NCI-H1105 treated with DMSO at 0.1 percent for 48 hours (cell line): ENCODE data around the gene FBXL19.

Experiments
- DNase-seq: peaks from one replicate; lab custom pipeline; 2025; lab: John Stamatoyannopoulos, UW

Gene FBXL19

DNA sequence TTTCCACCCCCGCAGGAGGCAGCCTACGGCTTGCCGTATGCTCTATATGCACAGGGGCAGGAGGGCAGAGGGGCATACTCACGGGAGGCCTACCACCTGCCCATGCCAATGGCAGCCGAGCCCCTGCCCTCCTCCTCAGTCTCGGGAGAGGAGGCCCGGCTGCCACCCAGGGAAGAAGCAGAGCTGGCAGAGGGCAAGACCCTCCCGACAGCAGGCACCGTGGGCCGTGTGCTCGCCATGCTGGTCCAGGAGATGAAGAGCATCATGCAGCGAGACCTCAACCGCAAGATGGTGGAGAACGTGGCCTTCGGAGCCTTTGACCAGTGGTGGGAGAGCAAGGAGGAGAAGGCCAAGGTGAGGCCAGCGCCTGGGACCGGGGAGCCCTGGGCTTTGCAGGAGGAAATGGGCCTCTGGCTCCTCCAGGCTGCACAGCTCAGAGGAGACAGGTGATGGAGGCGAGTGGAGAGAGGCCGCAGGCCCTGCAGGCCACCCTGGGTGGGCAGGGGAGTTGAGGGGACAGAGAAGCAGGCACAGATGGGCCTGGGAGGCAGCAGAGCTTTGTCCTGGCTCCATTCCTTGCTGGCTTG, 42.8 kb downstream of the FBXL19 start:
- no peak for DNase-seq

DNA sequence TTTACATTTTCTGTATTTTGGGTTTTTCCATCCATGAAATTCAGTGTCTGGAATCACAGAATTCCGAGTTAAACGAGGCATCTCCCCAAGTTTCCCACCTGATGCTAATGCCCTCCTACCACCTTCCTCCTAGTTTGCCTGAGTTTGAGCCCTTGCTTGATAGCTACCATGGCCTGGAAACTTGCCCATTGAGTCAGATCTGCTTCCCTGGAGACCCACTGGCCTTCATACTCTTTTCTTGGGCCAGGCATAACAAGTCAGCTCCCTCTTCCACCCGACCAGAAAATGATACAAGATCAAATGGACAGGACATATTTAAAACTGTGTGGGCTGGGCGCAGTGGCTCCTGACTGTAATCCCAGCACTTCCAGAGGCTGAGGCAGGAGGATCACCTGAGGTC, 44.4 kb downstream of the FBXL19 start:
- no peak for DNase-seq

DNA sequence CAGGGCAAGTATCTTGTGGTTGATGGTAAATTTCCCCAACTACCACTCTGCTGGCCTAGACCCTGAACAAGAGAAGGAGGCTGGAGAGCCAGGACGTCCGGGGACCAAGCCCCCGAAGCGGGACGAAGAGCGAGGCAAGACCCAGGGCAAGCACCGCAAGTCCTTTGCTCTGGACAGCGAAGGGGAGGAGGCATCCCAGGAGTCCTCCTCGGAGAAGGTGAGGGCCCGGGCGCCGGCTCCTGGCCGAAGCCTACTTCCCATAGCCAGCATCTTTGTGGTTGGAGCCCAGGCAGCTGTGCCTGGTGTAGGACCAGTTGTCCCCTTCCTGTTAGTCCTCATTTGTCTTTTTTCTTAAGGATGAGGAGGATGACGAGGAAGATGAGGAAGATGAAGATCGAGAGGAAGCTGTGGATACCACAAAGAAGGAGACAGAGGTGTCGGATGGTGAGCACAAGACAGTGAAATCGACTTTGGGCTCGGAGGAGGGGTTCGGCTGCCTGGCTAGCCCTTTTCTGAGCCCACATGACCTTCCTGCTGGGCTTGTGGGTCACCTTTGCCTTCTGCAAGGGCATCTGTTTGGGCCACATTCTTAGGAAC, 46.0 kb downstream of the FBXL19 start:
- no peak for DNase-seq

DNA sequence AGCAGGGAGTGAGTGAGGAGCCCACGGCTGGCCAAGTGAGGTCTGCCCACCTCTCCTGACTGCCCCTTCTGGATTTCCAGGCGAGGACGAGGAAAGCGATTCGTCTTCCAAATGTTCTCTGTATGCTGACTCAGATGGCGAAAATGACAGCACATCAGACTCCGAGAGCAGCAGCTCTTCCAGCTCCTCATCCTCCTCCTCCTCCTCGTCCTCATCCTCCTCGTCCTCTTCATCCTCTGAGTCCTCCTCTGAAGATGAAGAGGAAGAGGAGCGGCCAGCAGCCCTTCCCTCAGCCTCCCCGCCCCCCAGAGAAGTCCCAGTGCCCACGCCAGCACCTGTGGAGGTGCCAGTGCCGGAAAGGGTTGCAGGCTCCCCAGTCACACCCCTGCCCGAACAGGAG, 47.9 kb downstream of the FBXL19 start:
- no peak for DNase-seq

DNA sequence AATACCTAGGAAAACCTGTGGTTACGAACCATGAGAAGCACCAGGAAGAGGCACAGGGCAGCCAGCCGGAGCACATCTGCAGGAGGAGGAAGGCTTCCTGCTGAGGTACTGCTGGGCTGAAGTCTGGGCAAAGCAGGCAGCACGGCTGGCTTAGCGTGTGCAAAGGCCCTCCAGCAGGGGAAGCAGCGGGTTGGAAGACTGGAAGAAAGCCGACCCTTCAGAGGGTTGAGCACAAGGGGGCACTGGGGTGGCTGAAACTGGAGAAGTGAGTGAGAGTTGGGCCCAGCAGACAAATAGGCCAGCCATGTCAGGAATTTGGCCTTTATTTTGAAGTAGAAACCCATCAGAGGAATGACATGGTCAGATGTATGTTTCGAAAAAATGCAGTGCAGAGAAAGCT, 49.5 kb downstream of the FBXL19 start:
- DNase-seq: no peak

DNA sequence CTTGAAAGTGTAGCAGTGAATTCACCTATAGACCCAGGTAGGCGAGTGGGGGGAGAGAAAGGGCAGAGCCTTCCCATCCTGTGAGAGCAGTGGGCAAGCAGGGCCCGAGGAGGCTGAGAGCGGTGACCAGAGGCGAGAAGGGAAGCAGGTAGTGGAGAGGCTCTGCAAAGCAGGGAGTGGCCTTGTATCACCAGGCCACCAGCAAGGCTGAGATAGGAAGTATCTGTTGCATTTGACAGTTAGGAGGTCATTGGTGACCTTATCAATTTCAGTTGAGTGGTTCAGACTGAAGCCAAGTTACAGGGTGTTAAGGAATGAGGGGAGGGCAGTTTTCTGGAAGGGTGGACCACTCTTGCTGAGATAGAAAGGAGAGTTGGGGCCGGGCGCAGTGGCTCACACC, 51.0 kb downstream of the FBXL19 start:
- no peak for DNase-seq

DNA sequence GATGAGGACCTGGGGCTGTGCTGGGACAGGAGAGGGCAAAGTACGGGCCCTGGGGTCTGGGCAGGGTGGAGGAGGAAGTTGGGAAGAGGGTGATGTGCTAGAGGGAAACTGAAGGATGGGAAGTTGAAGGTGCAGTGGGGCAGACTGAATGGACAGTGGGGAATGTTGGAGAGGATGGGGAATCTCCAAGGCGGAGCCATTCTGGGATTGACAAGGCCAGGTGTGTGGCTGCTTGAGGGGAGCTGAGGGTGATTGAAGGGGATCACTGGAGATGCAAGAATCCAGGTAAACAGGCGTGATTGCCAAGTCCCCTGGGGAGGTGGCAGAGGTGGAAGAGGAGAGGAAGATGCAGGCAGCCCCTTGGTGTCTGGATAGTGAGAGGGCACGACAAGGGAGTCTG, 53.1 kb downstream of the FBXL19 start:
- DNase-seq: no peak

DNA sequence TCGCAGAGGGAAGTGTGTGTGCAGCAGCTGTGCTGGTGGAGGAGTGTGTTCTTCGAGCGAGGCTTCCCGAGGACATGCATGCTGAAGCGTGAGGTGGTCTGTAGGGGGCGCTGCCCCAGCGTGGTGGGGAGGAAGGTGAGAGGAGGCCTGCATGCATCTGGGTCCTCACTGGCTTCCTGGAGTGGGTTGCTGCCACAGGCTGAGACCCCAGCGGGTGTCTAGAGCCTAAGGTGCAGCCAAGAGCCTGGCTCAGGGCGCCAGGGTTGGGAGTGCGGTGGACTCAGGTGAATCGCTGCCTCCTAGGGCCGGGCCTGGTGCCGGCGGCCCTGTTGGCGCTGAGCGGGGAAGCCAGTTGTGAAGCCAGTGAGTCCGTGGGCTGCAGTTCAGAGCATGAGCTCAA, 54.1 kb downstream of the FBXL19 start:
- DNase-seq: no peak

DNA sequence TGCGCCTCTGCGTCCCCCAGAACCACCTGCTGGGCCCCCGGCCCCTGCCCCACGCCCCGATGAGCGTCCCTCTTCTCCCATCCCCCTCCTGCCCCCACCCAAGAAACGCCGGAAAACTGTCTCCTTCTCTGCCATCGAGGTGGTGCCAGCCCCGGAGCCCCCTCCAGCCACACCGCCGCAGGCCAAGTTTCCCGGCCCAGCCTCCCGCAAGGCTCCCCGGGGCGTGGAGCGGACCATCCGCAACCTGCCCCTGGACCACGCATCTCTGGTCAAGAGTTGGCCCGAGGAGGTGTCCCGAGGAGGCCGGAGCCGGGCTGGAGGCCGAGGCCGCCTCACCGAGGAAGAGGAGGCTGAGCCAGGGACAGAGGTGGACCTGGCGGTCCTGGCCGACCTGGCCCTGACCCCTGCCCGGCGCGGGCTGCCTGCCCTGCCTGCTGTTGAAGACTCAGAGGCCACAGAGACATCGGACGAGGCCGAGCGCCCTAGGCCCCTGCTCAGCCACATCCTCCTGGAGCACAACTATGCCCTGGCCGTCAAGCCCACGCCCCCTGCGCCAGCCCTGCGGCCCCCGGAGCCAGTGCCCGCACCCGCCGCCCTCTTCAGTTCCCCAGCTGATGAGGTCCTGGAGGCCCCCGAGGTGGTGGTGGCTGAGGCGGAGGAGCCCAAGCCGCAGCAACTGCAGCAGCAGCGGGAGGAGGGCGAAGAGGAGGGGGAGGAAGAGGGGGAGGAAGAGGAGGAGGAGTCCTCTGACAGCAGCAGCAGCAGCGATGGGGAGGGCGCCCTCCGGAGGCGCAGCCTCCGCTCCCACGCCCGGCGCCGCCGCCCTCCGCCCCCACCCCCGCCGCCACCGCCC, 56.0 kb downstream of the FBXL19 start:
- no peak for DNase-seq

DNA sequence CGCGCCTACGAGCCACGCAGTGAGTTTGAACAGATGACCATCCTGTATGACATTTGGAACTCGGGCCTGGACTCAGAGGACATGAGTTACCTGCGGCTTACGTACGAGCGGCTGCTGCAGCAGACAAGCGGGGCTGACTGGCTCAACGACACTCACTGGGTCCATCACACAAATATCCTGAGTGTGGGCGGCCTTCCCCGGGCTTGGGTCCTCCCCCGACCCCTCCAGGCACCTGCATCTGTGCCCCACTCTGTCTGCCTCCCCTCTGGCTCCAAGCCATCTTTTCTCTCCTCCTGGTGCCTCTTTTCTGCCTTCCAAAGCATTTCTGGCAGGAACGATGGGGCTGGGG, 56.6 kb downstream of the FBXL19 start:
- no peak for DNase-seq

DNA sequence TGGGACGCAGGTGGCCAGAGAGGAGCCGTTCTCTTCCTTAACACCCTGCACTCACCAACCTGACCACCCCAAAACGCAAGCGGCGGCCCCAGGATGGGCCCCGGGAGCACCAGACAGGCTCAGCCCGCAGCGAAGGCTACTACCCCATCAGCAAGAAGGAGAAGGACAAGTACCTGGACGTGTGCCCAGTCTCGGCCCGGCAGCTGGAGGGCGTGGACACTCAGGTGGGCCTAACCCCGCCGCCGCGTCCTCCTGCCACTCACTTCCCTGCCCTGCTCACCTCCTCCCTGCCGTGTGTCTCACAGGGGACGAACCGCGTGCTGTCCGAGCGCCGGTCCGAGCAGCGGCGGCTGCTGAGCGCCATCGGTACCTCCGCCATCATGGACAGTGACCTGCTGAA, 57.1 kb downstream of the FBXL19 start:
- no peak for DNase-seq

DNA sequence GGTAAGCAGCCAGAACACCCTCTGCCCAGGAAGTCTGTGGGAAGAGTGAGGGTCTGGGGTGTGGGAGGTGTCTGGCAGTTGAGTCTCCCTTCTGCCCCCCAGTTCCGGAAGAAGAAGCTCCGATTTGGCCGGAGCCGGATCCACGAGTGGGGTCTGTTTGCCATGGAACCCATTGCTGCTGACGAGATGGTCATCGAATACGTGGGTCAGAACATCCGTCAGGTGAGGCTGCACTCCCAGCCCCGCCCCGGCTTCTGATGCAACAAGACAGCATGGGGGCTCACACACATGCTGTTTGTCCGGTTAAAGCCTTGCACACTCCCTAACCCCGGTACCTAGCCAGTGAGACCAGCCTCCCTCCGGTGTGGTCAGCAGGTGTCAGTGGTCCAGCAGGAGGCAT, 57.6 kb downstream of the FBXL19 start:
- DNase-seq: no peak

DNA sequence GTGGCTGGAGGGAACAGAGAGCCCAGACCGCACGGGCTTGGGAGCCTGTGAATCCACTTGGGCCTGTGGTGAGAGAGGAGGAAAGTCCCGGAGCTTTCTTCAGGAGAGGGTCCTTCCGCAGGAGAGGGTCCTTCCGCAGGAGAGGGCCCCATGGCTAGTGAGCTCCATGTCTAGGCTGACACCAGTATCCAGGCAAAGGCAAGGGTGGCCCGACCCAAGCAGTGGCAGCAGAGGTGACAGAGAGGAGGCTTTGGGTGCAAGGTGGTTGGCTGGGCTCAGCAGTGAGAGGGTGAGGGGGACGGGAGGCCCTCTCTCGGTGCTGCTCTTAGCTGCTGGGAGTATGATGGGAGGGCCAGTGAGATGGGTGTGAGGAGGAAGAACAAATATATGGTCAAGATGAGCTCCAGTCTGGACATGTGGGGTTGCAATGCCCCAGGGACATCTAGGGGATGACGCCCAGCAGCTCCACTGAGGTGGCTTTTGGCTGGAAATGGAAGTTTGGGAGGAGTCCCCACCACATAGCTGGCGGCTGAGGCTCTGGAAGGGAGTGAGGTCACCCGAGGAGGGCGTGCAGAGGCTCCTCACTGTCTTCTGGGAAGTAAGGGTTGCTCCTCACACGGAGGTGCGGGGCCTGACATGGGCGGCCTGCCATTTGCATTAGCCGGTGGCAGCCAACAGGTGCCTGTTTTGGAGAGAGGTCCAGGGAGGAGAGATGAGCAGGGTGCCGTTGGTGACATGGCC, 59.3 kb downstream of the FBXL19 start:
- no peak for DNase-seq

DNA sequence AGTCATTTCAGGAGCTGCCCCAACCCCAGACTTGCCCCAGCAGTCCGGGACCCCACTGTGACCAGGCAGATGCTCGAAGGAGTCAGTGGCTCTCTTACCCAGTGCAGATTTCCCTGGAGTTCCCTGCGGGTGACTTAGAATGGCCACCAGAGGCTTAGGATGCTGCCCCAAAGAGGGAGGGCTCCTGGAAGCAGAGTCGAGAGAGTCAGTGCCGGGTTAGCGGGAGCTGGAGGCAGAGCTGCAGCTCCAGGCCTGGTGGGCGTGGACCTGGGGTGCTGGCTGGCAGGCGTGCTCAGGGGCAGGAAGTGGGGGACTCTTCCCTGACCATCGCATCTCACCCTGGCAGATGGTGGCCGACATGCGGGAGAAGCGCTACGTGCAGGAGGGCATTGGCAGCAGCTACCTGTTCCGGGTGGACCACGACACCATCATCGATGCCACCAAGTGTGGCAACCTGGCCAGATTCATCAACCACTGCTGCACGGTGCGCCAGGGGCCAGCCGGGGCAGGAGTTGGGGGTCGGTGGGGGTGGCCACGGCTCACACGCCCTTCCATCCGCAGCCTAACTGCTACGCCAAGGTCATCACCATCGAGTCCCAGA, 60.0 kb downstream of the FBXL19 start:
- DNase-seq: no peak

DNA sequence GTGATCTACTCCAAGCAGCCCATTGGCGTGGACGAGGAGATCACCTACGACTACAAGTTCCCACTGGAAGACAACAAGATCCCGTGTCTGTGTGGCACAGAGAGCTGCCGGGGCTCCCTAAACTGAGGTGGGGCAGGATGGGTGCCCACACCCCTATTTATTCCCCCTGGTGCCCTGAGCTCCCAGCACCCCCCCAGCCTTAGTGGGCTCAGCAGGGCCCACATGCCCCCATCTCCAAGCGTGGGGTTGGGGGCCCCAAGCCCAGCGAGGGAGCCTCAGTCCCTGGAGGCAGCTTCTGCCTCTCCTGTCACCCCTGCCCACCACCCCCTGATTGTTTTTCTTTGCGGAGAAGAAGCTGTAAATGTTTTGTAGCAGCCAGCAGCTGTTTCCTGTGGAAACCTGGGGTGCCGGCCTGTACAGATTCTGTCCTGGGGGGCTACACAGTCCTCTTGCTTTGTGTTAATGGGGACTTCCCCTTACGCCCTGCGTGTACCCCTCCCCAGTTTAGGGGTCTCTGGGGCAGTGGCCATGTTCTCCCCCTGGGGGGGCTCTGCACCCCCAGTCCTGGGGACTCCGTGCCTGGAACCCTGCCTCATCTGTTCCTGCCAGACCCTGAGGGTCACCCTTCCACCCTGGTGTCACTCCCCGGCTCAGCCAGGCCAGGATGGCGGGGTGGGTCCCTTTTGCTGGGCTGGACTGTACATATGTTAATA, 60.7 kb downstream of the FBXL19 start:
- DNase-seq: no peak

DNA sequence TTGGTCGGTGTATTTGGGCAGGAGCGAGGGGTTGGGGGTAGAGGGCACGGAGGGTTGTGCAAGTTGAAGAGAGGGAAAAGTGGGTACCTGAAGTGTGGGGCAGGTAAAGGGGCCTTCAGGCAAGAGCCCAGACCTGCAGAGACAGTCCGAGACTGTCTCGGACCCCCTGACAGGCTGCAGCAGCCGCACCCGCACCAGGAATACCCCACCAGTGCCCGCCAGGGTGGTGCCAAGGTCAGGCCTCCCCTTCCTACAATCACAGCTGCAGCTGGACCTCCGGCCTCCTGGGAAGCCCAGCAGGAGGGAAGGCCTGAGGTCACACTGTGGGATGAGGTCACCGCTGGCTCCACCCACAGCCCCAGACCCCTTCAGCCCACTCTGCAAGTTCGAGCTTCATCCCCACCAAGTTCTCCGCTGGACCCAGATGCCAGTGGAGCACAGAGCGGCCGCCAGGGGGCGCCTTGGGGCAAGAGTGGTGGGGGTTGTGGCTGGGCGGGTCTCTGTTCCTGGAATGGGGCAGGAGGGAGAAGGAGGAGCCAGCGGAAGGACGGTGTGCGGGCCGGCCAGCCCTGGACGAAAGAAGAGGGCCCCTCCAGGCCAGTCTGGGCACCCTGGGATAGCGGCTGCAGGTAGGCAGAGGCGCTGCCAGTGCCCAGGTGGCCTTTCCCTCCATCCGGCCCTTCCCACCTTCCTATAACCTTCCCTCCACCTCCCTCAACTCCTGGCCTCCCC, 61.5 kb downstream of the FBXL19 start, which contains the start of gene HSD3B7:
Gene HSD3B7 (plus strand): TSS at position 539 of the 732 bp plus-strand sequence. CDS start 452 bp downstream, outside the sequence.
- peak; percentile 68 for DNase-seq

DNA sequence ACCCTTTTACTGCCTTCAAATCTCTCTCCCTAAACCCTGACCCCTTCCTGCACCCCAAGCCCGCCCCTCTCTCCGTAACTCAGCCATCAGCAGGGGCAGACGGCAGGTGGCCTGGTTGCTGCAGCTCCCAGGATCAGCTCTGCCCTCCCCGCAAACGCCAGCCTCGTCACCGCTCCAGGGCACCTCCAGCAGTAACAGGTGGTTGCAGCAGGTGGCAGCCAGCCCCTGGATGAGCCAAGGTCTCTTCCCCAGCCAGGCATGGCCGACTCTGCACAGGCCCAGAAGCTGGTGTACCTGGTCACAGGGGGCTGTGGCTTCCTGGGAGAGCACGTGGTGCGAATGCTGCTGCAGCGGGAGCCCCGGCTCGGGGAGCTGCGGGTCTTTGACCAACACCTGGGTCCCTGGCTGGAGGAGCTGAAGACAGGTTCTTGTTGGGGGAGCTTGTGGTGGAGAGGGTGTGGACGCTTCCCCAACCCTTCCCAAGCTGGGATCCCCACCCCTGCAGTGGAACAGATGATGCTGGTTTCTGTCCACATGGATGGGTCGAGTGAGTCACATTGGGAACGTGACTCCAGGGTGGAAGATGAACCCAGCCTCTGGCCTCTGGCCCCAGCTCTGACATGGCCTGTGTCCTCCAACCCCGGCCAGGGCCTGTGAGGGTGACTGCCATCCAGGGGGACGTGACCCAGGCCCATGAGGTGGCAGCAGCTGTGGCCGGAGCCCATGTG, 62.2 kb downstream of the FBXL19 start:
- peak; percentile 83 for DNase-seq

DNA sequence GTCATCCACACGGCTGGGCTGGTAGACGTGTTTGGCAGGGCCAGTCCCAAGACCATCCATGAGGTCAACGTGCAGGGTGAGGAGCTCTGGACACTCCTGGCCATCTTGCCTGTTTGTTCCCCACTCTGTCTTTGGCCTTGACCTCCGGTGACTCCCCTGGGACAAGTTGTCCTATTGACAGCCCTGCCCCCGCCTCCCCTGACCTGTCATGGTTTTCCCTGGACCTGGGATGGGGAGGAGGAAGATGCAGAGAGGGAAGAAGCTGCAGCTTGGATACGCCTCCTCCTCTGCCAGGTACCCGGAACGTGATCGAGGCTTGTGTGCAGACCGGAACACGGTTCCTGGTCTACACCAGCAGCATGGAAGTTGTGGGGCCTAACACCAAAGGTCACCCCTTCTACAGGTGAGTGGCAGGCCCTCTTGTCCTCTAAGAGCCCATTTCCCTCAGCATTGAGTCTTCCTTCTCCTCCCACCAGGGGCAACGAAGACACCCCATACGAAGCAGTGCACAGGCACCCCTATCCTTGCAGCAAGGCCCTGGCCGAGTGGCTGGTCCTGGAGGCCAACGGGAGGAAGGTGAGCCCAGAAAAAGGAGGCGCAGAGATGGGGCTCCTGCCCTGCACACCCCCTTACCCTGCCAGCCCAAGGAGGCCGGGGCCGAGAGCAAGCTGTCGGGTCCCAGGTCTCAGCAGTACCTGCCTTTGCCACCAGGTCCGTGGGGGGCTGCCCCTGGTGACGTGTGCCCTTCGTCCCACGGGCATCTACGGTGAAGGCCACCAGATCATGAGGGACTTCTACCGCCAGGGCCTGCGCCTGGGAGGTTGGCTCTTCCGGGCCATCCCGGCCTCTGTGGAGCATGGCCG, 63.0 kb downstream of the FBXL19 start:
- no peak for DNase-seq

DNA sequence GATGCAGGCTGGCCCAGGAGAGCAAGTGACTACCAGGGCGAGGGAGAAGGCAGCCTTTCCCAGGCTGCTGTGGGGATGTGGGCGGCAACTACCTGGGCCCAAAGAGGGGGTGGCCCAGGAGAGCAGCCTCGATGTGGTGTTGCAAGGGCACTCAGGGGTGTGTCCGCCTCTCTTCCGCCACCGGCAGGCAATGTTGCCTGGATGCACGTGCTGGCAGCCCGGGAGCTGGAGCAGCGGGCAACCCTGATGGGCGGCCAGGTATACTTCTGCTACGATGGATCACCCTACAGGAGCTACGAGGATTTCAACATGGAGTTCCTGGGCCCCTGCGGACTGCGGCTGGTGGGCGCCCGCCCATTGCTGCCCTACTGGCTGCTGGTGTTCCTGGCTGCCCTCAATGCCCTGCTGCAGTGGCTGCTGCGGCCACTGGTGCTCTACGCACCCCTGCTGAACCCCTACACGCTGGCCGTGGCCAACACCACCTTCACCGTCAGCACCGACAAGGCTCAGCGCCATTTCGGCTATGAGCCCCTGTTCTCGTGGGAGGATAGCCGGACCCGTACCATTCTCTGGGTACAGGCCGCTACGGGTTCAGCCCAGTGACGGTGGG, 64.3 kb downstream of the FBXL19 start:
- no peak for DNase-seq
